Measurements from ENCODE around the gene OTP. TPM values are rescaled to one million over a fixed set of nuclear protein-coding genes. Genes with fewer than 3 reads are reported as not detected.

Gene OTP
- total RNA-seq, 1 donor from 2014 or later: 0.16 TPM

GRCh38 chr5:77623203-77623740 is 15.2 kb downstream of the OTP start:
- TF ChIP-seq EZH2 (IDR thresholded peaks at IDR 0.05; ENCODE audit: insufficient read depth, low read length): no peak
- TF ChIP-seq CTCF (IDR thresholded peaks at IDR 0.05; ENCODE audit: insufficient read depth, low read depth, low read length): no peak
- Histone ChIP-seq H3K27me3 (ENCODE audit: insufficient read depth, low read length) (peaks cover 69% of the 10 kb centered on the region), H3K4me1 (ENCODE audit: insufficient read depth, low read length) (no peaks in the 10 kb centered on the region), H3K27ac (ENCODE audit: low read depth, low read length) (no peak overlapping the region), H3K4me3 (ENCODE audit: insufficient read depth, low read depth, low read length) (no peak overlapping the region), H3K79me2 (ENCODE audit: insufficient read depth, low read length) (no peaks in the 10 kb centered on the region), H3K9ac (ENCODE audit: low read length) (no peak overlapping the region), H2AFZ (ENCODE audit: low read depth, low read length) (no peak overlapping the region), H3K4me2 (ENCODE audit: low read length) (no peak overlapping the region), H3K9me3 (ENCODE audit: insufficient read depth, low read depth, low read length) (peaks cover 2% of the 10 kb centered on the region), H4K20me1 (ENCODE audit: insufficient read depth, low read length) (no peaks in the 10 kb centered on the region), H3K36me3 (ENCODE audit: insufficient read depth, low read length) (no peaks in the 10 kb centered on the region)
- FAIRE-seq (no peak), DNase-seq (ENCODE audit: low read depth) (no peak)
- Mint-ChIP-seq H3K4me3 (ENCODE audit: unreplicated experiment) (no peak overlapping the region), H3K36me3 (ENCODE audit: low read depth, unreplicated experiment) (peaks cover 2% of the 10 kb centered on the region), H3K27ac (ENCODE audit: unreplicated experiment) (no peak overlapping the region), H3K9me3 (ENCODE audit: unreplicated experiment) (no peaks in the 10 kb centered on the region), H3K4me1 (ENCODE audit: low read depth, unreplicated experiment) (no peaks in the 10 kb centered on the region), H3K27me3 (ENCODE audit: low read depth, unreplicated experiment) (peaks cover 58% of the 10 kb centered on the region)

- FAIRE-seq (no peak), DNase-seq (ENCODE audit: low read depth) (no peak)
- no peak overlapping the region for H3K4me3 ChIP-seq (ENCODE audit: insufficient read depth, low read depth, low read length)
- H3K36me3 ChIP-seq (ENCODE audit: insufficient read depth, low read length): no peaks in the 10 kb centered on the region
- no peaks in the 10 kb centered on the region for H3K9me3 ChIP-seq (ENCODE audit: insufficient read depth, low read depth, low read length)
- no peaks in the 10 kb centered on the region for H4K20me1 ChIP-seq (ENCODE audit: insufficient read depth, low read length)
- TF ChIP-seq EZH2 (IDR thresholded peaks at IDR 0.05; ENCODE audit: insufficient read depth, low read length) (no peak), CTCF (IDR thresholded peaks at IDR 0.05; ENCODE audit: insufficient read depth, low read depth, low read length) (no peak)
- H3K79me2 ChIP-seq (ENCODE audit: insufficient read depth, low read length): no peaks in the 10 kb centered on the region
- H3K27me3 ChIP-seq (ENCODE audit: insufficient read depth, low read length): peaks cover 50% of the 10 kb centered on the region
- H3K4me1 ChIP-seq (ENCODE audit: insufficient read depth, low read length): no peaks in the 10 kb centered on the region
- H2AFZ ChIP-seq (ENCODE audit: low read depth, low read length): no peak overlapping the region
- no peak overlapping the region for H3K9ac ChIP-seq (ENCODE audit: low read length)
- H3K27ac ChIP-seq (ENCODE audit: low read depth, low read length): no peak overlapping the region
- H3K4me1 Mint-ChIP-seq (ENCODE audit: low read depth, unreplicated experiment): no peaks in the 10 kb centered on the region
- H3K36me3 Mint-ChIP-seq (ENCODE audit: low read depth, unreplicated experiment): no peaks in the 10 kb centered on the region
- H3K27ac Mint-ChIP-seq (ENCODE audit: unreplicated experiment): no peak overlapping the region
- H3K4me2 ChIP-seq (ENCODE audit: low read length): no peak overlapping the region
- H3K9me3 Mint-ChIP-seq (ENCODE audit: unreplicated experiment): no peaks in the 10 kb centered on the region
- H3K4me3 Mint-ChIP-seq (ENCODE audit: unreplicated experiment): no peak overlapping the region
- H3K27me3 Mint-ChIP-seq (ENCODE audit: low read depth, unreplicated experiment): peaks cover 49% of the 10 kb centered on the region
These were observed 17.1 kb downstream of the OTP start for GRCh38 chr5:77621440-77621839.

- no peak overlapping the region for H3K27ac Mint-ChIP-seq (ENCODE audit: unreplicated experiment)
These were observed 18.1 kb downstream of the OTP start for GRCh38 chr5:77620405-77620804.

More at GRCh38 chr5:77620405-77620804, 18.1 kb downstream of the OTP start:
- no peaks in the 10 kb centered on the region for H3K9me3 Mint-ChIP-seq (ENCODE audit: unreplicated experiment)
- Histone ChIP-seq H3K4me2 (ENCODE audit: low read length) (no peak overlapping the region), H3K36me3 (ENCODE audit: insufficient read depth, low read length) (no peaks in the 10 kb centered on the region), H3K4me3 (ENCODE audit: insufficient read depth, low read depth, low read length) (no peak overlapping the region), H3K27ac (ENCODE audit: low read depth, low read length) (no peak overlapping the region), H4K20me1 (ENCODE audit: insufficient read depth, low read length) (no peaks in the 10 kb centered on the region), H3K79me2 (ENCODE audit: insufficient read depth, low read length) (no peaks in the 10 kb centered on the region), H3K27me3 (ENCODE audit: insufficient read depth, low read length) (peaks cover 40% of the 10 kb centered on the region), H3K4me1 (ENCODE audit: insufficient read depth, low read length) (no peaks in the 10 kb centered on the region), H2AFZ (ENCODE audit: low read depth, low read length) (no peak overlapping the region), H3K9me3 (ENCODE audit: insufficient read depth, low read depth, low read length) (no peaks in the 10 kb centered on the region), H3K9ac (ENCODE audit: low read length) (no peak overlapping the region)
- H3K27me3 Mint-ChIP-seq (ENCODE audit: low read depth, unreplicated experiment): peaks cover 41% of the 10 kb centered on the region
- no peak for TF ChIP-seq EZH2 (IDR thresholded peaks at IDR 0.05; ENCODE audit: insufficient read depth, low read length)
- no peak for TF ChIP-seq CTCF (IDR thresholded peaks at IDR 0.05; ENCODE audit: insufficient read depth, low read depth, low read length)
- DNase-seq (ENCODE audit: low read depth) (no peak), FAIRE-seq (no peak)
- no peak overlapping the region for H3K4me3 Mint-ChIP-seq (ENCODE audit: unreplicated experiment)
- no peaks in the 10 kb centered on the region for H3K4me1 Mint-ChIP-seq (ENCODE audit: low read depth, unreplicated experiment)
- H3K36me3 Mint-ChIP-seq (ENCODE audit: low read depth, unreplicated experiment): no peaks in the 10 kb centered on the region
